Activated CD4-positive, alpha-beta T cell treated with anti-CD3 and anti-CD28 coated beads, Interleukin-2, amount 10 ng/mL, durations not matched to agents 7 days and 5 days (primary cell): Measurements from ENCODE around the gene SMARCAD1. TPM values are rescaled to one million over a fixed set of nuclear protein-coding genes. Genes with fewer than 3 reads are reported as not detected.

Experiments used
- CTCF ChIA-PET: fragments of 350-600 bp; sonication (Branson Sonifier 250); formaldehyde crosslinking; loops from one replicate; lab custom pipeline; 2021; ENCODE audit warnings: antibody characterized with exemption; lab: Charles Lee
- POLR2A ChIA-PET: fragments of 350-600 bp; sonication (Branson Sonifier 250); formaldehyde crosslinking; loops from one replicate; lab custom pipeline; 2021; ENCODE audit warnings: antibody characterized with exemption; lab: Charles Lee
- DNase-seq: peaks from one replicate; pipeline ENCODE4 v3.0.0-alpha.2; 2020
- H3K27ac Mint-ChIP-seq: one replicate; pipeline ENCODE4 v1.8.0; 2021; ENCODE audit warnings: mild to moderate bottlenecking, moderate library complexity, mixed read lengths
- H3K27me3 Mint-ChIP-seq: one replicate; pipeline ENCODE4 v1.8.0; 2021; ENCODE audit warnings: mixed read lengths
- H3K36me3 Mint-ChIP-seq: one replicate; pipeline ENCODE4 v1.8.0; 2021; ENCODE audit warnings: low read depth, mixed read lengths
- H3K4me1 Mint-ChIP-seq: one replicate; pipeline ENCODE4 v1.8.0; 2021; ENCODE audit warnings: mixed read lengths
- H3K4me3 Mint-ChIP-seq: one replicate; pipeline ENCODE4 v1.8.0; 2021; ENCODE audit warnings: mild to moderate bottlenecking, moderate library complexity, mixed read lengths
- H3K9me3 Mint-ChIP-seq: one replicate; pipeline ENCODE4 v1.8.0; 2021; ENCODE audit warnings: mixed read lengths
- total RNA-seq, 2 experiments: library from RNA; stranded (reverse); gene quantifications; one replicate each; pipeline ENCODE4 v1.2.3, GENCODE V29; 2021

The SMARCAD1 gene
- total RNA-seq, 2 experiments from 2014 or later: 26.9 to 32.4 TPM

DNA sequence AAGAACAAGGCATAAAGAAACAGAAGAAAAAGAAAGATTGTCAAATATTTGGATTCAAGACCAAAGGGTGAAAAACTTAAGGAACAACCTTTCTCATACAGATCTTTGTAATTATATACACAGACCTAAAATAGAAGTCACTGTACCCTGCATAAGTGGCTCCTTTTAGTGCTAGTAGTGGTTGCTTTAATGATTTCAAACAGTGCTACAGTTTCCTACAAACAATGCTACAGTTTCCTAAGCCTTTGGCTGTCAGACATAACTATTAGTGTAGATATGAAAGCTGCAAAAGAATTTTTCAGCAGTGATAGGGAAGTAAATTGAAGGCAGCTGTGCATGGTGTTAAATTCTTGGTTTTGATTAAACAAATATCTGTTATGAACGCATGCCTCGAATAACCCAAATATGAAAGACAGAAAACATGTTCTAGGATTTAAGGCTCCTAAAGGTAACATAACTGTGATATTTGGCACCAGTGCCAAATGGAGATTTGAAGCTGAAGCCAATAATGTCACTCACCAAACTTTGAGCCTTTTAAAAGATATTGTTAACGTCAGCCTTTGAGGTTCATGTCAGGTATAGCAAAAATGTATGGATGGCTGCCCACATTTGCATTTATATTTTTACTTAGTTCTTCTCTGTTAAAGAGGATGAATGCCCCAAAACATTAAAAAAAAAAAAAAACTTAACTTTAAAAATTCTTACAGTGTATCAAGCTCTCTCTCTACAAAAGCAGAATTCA, 36.6 kb downstream of the SMARCAD1 start:
- DNase-seq: no peak
- no peaks in the 10 kb centered on the region for H3K27me3 Mint-ChIP-seq
- H3K9me3 Mint-ChIP-seq: no peaks in the 10 kb centered on the region
- H3K4me1 Mint-ChIP-seq: peaks cover 6% of the 10 kb centered on the region
- no peak overlapping the region for H3K4me3 Mint-ChIP-seq
- POLR2A ChIA-PET: no interaction called here
- CTCF ChIA-PET: interaction anchor here (1.2 kb wide), 1 partner anchor 37 kb away, joined by 3 read pairs; the partner anchor contains the start of gene SMARCAD1
- peaks cover 38% of the 10 kb centered on the region for H3K36me3 Mint-ChIP-seq
- no peak overlapping the region for H3K27ac Mint-ChIP-seq

DNA sequence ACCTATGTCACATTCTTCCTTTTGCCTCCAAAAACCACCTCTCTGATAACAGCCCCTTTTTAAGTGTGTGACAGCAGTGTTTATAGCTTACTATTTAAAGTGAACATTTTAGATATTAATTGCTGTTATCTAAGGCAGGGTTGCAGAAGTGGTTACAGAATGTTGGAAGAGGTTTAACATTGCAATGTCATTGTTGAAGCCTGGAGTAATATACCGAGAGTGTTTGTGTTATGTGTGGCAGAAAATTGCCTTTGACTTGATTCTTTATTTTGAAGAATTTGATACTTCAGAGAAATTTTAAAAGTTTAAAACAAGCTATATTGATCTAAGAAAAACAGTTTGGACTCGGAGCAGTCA, 37.1 kb downstream of the SMARCAD1 start:
- POLR2A ChIA-PET: no interaction called here
- no peak overlapping the region for H3K4me3 Mint-ChIP-seq
- no peak overlapping the region for H3K27ac Mint-ChIP-seq
- peaks cover 39% of the 10 kb centered on the region for H3K36me3 Mint-ChIP-seq
- DNase-seq: no peak
- peaks cover 6% of the 10 kb centered on the region for H3K4me1 Mint-ChIP-seq
- H3K9me3 Mint-ChIP-seq: no peaks in the 10 kb centered on the region
- no peaks in the 10 kb centered on the region for H3K27me3 Mint-ChIP-seq
- CTCF ChIA-PET: interaction anchor here (1.2 kb wide), 1 partner anchor 37 kb away, joined by 3 read pairs; the partner anchor contains the start of gene SMARCAD1

DNA sequence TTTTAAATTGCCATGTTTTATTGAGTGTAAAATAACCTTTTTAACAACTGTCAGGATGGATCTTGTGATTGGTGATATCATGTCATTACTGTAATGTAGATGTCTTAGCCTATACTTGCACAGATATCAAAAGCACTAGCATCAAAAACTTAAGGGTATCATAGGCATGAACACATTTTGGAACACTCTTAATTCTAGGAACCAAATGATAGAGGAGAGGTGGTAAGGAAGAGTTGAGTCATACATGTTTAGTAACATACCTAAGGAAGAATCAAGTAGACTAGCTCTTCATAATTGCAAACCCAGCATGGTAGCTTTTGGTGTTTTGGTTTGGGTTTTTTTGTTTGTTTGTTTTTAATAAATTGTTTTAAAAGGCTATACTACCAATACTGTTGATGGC, 43.4 kb downstream of the SMARCAD1 start:
- H3K27me3 Mint-ChIP-seq: no peaks in the 10 kb centered on the region
- H3K4me3 Mint-ChIP-seq: no peak overlapping the region
- CTCF ChIA-PET: no interaction called here
- peaks cover 6% of the 10 kb centered on the region for H3K4me1 Mint-ChIP-seq
- no peaks in the 10 kb centered on the region for H3K9me3 Mint-ChIP-seq
- POLR2A ChIA-PET: no interaction called here
- no peak overlapping the region for H3K27ac Mint-ChIP-seq
- peaks cover 27% of the 10 kb centered on the region for H3K36me3 Mint-ChIP-seq
- DNase-seq: no peak

DNA sequence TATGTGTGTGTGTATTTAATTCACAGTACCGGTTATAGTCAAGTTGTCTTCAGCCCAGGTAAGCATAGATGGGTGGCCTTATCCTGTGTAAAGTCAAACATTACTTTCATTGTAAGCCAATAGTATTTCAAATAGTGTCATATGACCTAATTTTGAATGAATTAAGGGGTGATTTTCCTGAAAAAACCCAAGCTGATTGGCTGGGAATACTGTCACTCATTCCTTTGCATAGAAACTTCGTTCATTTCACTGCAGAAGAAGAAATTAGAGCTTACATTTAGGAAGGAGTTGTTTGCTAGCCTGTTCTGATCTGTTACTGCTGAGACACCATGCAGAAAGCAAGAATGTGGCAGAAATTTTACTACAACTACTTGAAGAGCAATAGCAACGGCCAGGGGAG, 45.4 kb downstream of the SMARCAD1 start:
- ChIA-PET CTCF (no interaction called here), POLR2A (no interaction called here)
- Mint-ChIP-seq H3K4me3 (no peak overlapping the region), H3K27ac (no peak overlapping the region), H3K9me3 (no peaks in the 10 kb centered on the region), H3K27me3 (no peaks in the 10 kb centered on the region), H3K36me3 (peaks cover 22% of the 10 kb centered on the region), H3K4me1 (no peaks in the 10 kb centered on the region)
- no peak for DNase-seq

DNA sequence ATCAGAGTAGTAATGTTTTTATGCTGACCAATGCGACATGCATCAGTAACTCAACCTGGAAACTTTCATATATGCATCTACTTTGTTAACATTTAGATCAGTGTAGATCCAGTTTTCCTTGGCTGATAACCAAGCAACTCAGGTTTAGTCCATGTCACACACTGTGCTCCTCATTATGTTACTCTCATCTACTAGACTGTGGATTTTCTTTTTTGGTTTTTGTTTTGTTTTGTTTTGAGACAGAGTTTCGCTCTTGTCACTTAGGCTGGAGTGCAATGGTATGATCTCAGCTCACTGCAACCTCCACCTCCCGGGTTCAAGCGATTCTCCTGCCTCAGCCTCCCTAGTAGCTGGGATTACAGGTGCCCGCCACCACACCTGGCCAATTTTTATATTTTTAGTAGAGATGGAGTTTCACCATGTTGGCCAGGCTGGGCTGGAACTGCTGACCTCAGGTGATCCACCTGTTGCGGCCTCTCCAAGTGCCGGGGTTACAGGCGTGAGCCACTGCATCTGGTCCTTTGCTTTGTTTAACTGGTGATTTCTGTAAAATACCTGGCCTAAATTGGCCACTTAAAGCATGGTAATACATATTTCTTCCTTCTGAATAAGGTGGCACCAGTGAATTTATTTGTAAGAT, 48.6 kb downstream of the SMARCAD1 start:
- ChIA-PET POLR2A (no interaction called here), CTCF (no interaction called here)
- Mint-ChIP-seq H3K4me1 (no peaks in the 10 kb centered on the region), H3K27me3 (no peaks in the 10 kb centered on the region), H3K36me3 (peaks cover 22% of the 10 kb centered on the region), H3K4me3 (no peak overlapping the region), H3K9me3 (no peaks in the 10 kb centered on the region), H3K27ac (no peak overlapping the region)
- DNase-seq: no peak

DNA sequence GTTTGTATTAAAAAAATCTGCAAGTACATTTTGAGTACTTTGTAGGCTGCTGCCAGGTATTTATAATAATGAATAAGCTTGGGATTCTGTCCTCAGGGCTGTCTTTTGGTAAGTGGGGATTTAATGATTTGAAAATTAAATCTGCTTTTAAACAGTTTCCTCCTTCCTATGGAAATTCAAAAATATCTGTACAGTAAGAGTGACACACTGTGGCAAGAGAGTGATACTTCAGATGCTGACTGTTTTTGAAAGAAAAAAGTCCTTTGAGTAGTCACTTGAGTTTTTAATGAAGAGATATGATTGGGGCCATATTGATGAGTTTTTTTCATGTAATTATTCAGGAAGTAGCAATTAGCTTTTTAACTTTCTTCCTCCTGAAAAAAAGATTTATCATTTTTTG, 49.2 kb downstream of the SMARCAD1 start:
- Mint-ChIP-seq H3K27me3 (no peaks in the 10 kb centered on the region), H3K4me3 (no peak overlapping the region), H3K9me3 (no peaks in the 10 kb centered on the region), H3K4me1 (no peaks in the 10 kb centered on the region), H3K36me3 (peaks cover 21% of the 10 kb centered on the region), H3K27ac (no peak overlapping the region)
- ChIA-PET POLR2A (no interaction called here), CTCF (no interaction called here)
- no peak for DNase-seq

DNA sequence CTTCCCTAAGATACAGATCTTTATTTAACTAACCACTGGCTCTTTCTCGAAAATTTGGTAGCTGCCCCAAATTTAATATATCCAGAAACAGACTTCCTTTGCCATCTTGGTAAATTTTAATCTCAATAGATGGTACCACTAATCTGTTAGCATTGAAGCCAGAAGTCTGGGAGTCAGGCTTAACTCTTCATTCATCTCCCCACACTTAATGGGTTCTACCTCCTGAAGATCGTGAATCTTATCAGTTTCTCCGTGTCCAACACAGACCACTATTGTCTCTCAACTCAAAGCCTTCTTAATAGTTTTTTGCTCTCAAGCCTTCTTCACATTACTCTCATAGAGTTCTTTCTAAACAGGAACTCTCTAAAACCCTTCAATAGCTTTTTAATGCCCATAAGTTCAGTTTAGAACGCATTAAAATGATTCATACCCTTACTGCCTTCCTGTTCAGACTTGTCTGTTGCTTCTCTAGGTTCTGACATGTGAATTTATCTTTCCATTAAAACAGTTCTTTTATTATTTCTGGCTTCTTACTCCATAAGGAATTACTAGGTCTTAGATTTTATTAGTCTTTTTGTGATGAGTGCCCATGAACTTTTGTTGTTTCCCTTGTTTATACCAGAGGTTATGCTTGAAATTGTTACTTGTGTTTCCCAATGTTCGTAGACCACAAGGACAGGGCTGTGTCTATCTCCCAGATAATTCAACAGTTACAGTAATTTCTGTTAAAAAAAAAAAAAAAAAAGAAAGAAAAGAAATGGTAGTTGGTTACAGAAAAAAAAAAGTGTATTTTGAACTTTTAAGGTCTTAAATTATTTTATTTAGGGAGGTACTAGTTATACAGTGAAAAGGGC, 54.7 kb downstream of the SMARCAD1 start:
- POLR2A ChIA-PET: no interaction called here

DNA sequence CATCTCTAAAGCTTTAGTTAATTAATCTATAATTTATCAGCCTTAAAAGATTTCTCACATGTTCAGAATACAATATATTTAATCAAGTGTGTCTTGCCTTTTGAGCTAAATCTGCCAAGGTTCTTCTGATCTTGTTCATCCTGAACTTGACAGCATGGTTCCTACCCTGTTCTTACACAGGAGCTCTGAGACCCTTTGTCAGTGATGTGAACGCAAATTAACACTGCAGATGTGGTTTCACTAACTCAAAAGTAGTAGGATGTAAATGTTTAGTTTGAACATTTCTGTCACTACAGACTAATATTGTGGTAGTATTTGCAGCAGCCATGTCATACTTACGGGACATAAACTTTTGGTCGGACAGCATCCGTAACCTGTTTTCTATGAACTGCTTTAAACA, 59.4 kb downstream of the SMARCAD1 start:
- Mint-ChIP-seq H3K27ac (no peak overlapping the region), H3K4me3 (no peak overlapping the region), H3K9me3 (no peaks in the 10 kb centered on the region), H3K4me1 (no peaks in the 10 kb centered on the region), H3K36me3 (peaks cover 22% of the 10 kb centered on the region), H3K27me3 (no peaks in the 10 kb centered on the region)
- ChIA-PET POLR2A (no interaction called here), CTCF (interaction anchor here (0.8 kb wide), 1 partner anchor 21 kb away, joined by 3 read pairs; no protein-coding TSS in a partner anchor)
- no peak for DNase-seq

More for the DNA sequence above, 54.7 kb downstream of the SMARCAD1 start:
- H3K4me3 Mint-ChIP-seq: no peak overlapping the region
- no peaks in the 10 kb centered on the region for H3K9me3 Mint-ChIP-seq
- peaks cover 27% of the 10 kb centered on the region for H3K36me3 Mint-ChIP-seq
- no peaks in the 10 kb centered on the region for H3K4me1 Mint-ChIP-seq
- DNase-seq: no peak
- CTCF ChIA-PET: interaction anchor here (0.9 kb wide), 1 partner anchor 167 kb away, joined by 3 read pairs; no protein-coding TSS in a partner anchor
- H3K27ac Mint-ChIP-seq: no peak overlapping the region
- no peaks in the 10 kb centered on the region for H3K27me3 Mint-ChIP-seq

DNA sequence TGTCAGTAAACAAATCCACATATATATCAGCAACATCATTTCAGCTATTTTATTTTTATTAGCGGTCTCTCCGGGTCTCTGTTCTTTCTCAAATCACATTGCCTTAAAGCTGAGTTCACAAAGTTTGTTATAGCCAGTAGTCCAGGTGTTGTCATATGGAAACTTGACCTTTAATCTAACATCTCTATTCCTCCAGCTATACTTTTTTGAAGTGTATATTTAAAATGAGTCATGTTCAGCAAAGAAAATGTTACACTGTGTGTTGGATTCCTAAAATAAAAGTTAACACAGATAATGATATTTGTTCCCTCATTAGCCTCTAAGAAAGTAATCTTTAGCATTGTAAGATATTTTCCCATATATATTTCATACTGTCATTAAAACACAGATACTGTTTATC, 63.6 kb downstream of the SMARCAD1 start:
- H3K36me3 Mint-ChIP-seq: peaks cover 20% of the 10 kb centered on the region
- ChIA-PET CTCF (no interaction called here), POLR2A (no interaction called here)
- no peaks in the 10 kb centered on the region for H3K9me3 Mint-ChIP-seq
- DNase-seq: no peak
- no peak overlapping the region for H3K4me3 Mint-ChIP-seq
- H3K4me1 Mint-ChIP-seq: no peaks in the 10 kb centered on the region
- no peak overlapping the region for H3K27ac Mint-ChIP-seq
- H3K27me3 Mint-ChIP-seq: no peaks in the 10 kb centered on the region

DNA sequence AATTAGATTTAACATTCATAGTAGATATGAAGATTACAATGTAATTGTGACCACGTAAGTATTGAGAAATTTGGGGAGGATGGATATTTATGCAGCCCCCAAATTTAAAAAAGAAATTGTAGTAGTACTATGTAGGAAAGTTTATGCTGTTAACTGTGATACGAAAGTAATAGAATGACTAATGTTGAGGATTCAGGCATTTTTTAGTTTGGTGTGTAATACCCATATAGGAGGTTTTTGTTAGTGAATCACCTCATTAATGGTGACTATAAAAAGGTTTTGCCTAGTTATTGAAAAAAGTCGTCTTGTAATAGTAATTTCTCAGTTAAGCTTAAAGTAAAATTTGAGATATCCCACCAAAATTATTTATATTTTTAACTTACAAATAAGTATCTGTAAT, 67.2 kb downstream of the SMARCAD1 start:
- POLR2A ChIA-PET: no interaction called here
- no peak for DNase-seq
- CTCF ChIA-PET: no interaction called here
- no peak overlapping the region for H3K27ac Mint-ChIP-seq
- H3K9me3 Mint-ChIP-seq: no peaks in the 10 kb centered on the region
- H3K4me3 Mint-ChIP-seq: no peak overlapping the region
- peaks cover 28% of the 10 kb centered on the region for H3K36me3 Mint-ChIP-seq
- no peaks in the 10 kb centered on the region for H3K4me1 Mint-ChIP-seq
- no peaks in the 10 kb centered on the region for H3K27me3 Mint-ChIP-seq

DNA sequence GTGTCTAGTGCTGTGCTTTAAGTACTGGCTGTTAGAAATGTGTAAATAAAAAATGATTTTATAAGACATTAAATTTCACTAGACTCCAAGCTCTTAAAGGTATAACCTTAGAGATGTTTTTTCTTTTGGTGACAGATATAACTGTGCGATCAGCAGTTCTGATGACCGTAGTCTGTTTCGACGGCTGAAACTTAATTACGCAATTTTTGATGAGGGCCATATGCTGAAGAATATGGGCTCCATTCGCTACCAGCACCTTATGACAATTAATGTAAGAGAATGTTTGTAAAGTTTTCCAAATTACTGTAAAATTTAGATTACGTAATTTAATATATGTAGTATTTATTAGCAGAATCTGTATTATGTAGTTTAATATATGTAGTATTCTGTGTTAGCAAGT, 68.5 kb downstream of the SMARCAD1 start:
- ChIA-PET CTCF (no interaction called here), POLR2A (no interaction called here)
- H3K27ac Mint-ChIP-seq: no peak overlapping the region
- H3K27me3 Mint-ChIP-seq: no peaks in the 10 kb centered on the region
- H3K4me1 Mint-ChIP-seq: no peaks in the 10 kb centered on the region
- no peaks in the 10 kb centered on the region for H3K9me3 Mint-ChIP-seq
- no peak for DNase-seq
- peaks cover 25% of the 10 kb centered on the region for H3K36me3 Mint-ChIP-seq
- H3K4me3 Mint-ChIP-seq: no peak overlapping the region

DNA sequence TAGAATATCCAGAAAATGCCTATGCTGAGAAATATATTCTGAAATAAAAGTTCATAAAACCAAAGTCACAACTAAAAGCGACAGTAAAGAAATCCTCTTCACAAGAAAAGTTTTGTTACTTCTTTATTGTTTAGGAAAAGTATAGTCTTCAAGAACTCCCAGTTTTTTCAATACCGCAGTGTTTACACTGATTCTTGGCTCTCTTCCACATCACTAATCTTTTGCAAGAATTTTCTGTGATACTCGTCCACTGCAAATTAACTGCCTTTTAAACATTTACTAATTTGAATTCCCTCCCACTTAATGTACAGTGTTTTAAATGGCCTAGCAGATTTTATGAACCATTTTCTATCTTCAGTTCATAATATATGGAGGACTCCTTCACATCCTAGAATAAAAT, 69.9 kb downstream of the SMARCAD1 start:
- Mint-ChIP-seq H3K4me3 (no peak overlapping the region), H3K36me3 (peaks cover 25% of the 10 kb centered on the region), H3K27me3 (no peaks in the 10 kb centered on the region), H3K4me1 (no peaks in the 10 kb centered on the region), H3K9me3 (no peaks in the 10 kb centered on the region), H3K27ac (no peak overlapping the region)
- ChIA-PET CTCF (no interaction called here), POLR2A (no interaction called here)
- DNase-seq: no peak

DNA sequence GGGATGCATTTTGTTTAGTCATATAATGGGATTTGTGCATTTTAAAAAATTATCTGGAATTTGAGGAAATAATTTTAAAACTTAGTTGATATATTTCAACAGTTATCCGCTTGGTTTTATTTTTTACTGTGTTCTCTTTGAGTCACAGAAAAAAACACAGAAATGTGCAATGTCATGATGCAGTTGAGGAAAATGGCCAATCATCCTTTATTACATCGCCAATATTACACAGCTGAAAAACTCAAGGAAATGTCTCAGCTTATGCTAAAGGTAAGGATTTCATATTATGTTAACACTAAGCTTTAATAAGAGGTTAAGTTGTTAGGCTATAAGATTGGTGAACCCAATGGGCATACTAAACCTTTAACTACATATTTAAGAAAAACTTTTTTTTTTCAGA, 71.1 kb downstream of the SMARCAD1 start:
- H3K36me3 Mint-ChIP-seq: peaks cover 31% of the 10 kb centered on the region
- no peak overlapping the region for H3K27ac Mint-ChIP-seq
- H3K9me3 Mint-ChIP-seq: no peaks in the 10 kb centered on the region
- POLR2A ChIA-PET: no interaction called here
- no peak overlapping the region for H3K4me3 Mint-ChIP-seq
- no peak for DNase-seq
- CTCF ChIA-PET: no interaction called here
- no peaks in the 10 kb centered on the region for H3K4me1 Mint-ChIP-seq
- no peaks in the 10 kb centered on the region for H3K27me3 Mint-ChIP-seq
